Activated CD4-positive, alpha-beta T cell treated with anti-CD3 and anti-CD28 coated beads, Interleukin-2, amount 50 U/mL, for 48 hours (primary cell): ENCODE results near the gene RNF126.
"Not testable (repeated sequence)": the region's sequence is repeated elsewhere in the genome, so short reads cannot be mapped to it uniquely, and the experiment has no call there.

Experiments
- DNase-seq, 2 experiments: peaks; one replicate each; pipeline ENCODE4 v3.0.0-alpha.2; 2020

RNF126 gene

DNA sequence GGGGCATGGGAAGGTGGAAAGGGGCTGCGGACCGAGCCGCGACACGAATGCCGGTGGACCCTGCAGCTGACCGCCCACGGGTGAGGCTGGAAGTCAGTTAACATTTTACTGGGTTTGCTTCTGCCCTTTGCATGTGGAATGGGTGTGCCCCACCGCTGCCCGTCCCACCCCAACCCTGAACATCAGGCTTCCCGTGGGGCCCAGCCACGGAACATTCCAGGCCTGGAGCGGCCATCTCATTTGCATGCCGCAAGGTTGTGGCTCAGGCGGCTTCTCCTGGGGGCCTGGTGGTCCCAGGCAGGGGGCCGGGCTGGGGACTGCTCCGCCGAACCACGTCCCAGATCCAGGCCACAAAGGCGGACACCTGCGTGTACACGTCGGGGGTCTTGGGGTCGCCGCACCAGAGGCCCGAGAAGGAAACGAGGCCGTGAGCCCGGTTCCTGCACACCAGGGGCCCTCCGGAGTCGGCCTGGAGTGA, 22.5 kb upstream of the RNF126 start:
- DNase-seq = no peak

DNA sequence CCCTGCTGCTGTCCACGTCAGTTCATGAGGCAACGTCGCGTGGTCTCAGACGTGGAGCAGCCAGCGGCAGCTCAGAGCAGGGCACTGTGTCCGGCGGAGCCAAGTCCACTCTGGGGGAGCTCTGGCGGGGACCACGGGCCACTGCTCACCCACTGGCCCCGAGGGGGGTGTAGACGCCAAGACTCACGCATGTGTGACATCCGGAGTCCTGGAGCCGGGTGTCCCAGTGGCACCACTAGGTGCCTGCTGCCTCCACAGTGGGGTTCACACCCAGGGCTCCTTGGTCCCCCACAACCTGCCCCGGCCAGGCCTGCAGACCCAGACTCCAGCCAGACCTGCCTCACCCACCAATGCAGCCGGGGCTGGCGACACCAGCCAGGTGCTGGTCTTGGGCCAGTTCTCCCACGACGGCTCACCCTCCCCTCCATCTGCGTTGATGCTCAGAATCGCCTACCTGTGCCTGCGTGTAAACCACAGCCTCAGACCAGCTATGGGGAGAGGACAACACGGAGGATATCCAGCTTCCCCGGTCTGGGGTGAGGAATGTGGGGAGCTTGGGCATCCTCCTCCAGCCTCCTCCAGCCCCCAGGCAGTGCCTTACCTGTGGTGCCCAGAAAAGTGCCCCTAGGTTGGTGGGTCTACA, 19.8 kb upstream of the RNF126 start:
- DNase-seq = no peak

DNA sequence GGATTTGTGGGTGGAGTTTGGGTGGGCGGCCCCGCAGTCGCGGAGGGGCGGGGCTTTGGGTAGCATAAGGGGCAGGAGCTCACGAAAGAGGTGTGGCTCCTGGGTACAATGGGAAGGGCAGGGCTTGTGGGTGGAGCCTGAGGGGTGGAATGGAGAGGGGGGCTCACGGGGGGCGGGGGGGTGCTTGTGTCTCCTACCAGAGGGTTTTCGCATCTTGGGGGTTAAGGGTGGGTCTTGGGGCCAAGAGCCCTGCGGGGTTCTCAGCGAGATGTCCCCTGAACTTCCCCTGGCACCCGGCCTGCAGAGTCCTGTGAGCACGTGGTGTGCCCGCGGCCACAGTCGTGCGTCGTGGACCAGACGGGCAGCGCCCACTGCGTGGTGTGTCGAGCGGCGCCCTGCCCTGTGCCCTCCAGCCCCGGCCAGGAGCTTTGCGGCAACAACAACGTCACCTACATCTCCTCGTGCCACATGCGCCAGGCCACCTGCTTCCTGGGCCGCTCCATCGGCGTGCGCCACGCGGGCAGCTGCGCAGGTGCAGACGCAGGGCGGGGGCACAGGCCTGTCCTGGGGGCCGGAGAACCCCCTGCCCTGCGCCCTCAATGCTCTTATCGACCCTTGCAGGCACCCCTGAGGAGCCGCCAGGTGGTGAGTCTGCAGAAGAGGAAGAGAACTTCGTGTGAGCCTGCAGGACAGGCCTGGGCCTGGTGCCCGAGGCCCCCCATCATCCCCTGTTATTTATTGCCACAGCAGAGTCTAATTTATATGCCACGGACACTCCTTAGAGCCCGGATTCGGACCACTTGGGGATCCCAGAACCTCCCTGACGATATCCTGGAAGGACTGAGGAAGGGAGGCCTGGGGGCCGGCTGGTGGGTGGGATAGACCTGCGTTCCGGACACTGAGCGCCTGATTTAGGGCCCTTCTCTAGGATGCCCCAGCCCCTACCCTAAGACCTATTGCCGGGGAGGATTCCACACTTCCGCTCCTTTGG, 18.3 kb upstream of the RNF126 start:
- DNase-seq = peak in 1 of 2 experiments; percentile 19

DNA sequence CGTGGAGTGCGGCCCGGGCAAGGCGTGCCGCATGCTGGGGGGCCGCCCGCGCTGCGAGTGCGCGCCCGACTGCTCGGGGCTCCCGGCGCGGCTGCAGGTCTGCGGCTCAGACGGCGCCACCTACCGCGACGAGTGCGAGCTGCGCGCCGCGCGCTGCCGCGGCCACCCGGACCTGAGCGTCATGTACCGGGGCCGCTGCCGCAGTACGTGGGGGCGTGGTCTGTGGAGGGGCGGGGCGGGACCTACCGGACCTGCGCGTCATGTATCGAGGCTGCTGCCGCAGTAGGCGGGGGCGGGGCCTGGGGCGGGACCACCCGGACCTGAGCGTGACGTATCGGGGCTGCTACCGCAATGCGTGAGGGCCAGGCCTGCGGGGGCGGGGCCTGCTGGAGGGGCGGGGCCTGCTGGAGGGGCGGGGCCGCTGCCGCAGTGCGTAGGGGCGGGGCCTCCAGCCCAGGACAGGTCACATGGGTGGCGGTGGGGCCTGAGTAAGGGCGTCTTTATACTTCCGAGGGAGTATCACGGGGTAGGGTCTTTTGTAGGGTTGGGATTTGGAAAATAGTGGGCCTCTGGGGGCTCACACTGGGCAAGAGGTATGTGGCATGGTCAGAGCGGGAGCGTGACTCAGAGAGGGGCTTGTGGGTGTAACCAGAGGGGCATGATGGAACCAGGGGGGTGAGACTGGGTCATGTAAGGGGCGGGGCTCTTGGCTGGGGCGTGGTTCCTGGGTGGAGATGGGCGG, 17.4 kb upstream of the RNF126 start:
- peak; percentile 100 for DNase-seq

DNA sequence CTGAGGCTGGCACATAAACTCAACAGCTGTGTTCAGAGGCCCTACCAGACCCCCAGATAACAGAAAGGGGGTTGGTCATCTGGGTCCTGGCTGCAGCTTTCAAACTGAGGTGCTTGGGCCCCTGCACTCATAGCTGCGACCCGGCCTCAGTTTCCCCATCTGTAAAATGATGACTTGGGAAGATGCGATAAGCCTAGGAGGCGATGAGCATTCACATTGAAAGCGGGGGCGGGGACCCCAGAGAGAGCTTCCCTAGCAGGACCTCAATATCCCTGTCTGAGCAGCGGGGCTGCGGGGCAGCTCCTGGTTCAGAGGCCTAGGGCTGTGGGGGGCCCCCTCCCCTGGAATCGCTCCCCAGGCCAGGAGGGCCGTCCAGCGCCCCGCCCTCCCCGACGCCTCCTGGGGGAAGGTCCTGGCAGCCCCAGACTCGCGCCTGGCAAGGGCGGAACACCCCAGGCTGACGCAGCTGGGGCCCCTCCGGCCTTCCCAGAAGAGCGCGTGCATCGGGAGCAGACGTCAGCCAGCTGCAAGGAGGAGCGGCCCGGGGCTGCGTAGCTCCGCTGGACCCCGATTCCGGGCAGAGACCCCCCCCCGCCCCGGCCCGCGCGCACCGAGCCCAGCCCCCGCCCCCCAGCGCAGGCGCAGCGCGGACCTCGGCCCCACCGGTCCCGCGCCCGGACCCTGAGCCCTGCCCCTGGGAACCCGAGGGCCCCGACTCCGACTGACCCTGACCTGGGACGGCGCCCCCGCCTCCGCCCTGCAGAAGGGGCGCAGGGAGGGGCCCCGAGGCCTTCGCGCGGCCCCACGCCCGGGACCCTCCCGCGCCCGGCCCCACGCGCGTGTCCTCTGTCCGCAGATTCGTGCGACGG, 16.6 kb upstream of the RNF126 start:
- peak; percentile 48 to 60 for DNase-seq

DNA sequence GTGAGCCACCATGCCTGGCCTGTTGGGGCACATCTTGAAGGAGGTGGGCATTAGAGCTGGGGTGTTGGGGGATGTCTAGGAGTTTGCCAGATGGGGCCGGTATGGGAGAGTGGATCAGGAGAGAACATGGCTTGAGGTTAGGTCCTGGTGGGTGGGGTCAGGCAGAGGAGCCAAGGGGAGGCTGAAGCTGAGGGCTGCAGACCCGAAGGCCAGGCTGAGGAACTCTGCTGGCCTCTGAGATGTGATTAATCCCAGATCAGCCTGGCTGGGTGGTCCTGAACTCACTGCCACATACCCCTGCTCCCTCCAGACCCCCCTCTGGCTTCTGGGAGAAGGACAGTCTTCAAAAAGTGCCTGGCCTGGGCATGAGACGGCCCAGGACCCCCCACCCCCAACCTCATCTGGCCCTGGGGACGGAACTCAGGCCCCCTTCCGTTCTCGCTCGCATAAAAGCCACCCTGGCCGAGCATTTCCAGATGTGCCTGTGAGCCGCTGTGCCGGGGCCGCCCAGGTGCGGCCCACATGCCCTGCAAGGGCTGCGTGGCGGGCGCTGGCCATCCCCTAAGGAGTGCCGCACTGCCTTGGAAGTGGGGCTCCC, 15.9 kb upstream of the RNF126 start:
- DNase-seq = no peak

DNA sequence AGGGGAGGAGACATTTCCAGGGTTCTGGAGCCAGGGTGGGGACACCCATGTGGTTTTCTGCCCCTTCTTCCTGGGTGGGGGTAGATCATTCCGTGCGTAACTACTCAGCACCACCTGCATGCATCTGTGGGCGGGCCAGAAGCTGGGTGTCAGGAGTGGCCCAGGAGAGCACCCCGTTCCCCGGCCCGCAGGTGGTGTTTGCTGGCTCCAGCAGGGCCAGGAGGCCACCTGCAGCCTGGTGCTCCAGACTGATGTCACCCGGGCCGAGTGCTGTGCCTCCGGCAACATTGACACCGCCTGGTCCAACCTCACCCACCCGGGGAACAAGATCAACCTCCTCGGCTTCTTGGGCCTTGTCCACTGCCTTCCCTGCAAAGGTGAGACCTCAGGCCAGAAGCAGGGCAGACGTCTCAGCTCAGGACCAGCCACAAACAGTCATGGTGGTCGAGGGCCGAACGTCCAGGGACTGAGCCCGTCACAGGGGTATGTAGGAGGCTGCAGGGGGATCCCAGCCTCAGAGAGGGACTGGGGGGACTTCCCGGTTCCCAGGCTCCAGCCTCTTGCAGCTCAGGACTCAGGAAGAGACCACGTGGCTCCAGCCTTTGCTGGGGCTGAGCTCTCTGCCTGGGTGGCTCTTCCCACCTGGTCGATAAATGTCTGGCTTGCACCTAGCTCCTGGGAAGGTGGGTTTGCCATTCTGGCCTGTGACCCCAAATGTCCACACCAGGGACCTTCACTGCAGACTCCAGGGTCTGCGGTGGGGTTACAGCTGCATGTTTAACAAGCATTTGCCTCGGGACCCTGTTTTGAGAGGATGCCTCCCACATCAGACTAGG, 14.8 kb upstream of the RNF126 start:
- no peak for DNase-seq

DNA sequence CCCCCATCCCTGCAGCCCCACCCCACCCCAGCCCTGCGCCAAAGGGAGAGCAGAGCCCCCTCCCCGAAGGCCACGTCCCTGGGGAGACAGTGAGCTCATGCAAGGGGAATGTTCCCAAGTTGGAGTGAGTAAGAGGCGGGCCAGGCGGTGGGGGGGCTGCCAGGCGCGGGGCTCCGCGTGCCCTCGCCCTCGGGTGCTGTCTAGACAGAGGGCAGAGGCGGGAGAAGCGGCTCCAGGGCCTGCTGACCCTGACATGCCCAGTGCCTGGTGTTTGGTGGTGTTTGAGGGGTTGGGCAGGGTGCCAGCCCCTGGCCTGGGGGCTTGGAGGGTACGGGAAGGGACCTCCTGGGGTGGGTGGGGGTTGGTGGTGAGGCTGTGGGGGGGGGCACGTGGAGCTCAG, 14.2 kb upstream of the RNF126 start:
- DNase-seq = no peak

DNA sequence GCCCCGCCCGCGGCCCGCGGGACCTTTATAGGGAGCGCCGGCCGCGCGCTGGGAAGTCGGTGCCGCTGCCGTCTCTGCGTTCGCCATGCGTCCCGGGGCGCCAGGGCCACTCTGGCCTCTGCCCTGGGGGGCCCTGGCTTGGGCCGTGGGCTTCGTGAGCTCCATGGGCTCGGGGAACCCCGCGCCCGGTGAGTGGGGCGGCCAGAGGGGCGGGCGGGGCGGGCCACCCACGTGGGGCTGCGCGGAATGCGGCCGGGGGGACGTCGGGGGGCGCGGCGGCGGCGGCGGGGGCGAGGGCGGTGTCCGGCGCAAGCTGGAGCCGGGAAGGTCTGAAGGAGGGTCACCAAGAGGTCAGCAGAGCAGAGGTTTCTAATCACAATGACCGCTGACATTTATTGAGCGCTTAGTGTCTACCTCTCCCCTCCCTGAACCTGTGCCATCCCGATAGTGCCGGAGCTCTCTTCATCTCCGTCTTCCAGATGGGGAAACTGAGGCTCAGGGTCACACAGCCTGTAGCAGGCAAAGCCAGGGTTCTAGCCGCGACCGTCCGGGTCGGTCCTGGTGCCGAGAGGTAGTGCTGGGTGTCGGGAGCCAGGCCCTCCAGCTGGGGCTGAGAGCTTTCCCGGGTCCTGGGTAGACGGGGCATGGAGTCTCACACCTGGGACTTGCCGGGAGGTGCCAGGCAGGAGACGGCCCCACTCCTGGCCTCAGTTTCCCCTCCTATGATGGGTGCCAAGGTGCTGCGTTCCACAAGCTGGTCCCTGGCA, 13.5 kb upstream of the RNF126 start, which contains the start of gene FSTL3:
FSTL3 (plus strand) TSS at position 54 of the 767 bp plus-strand sequence; CDS start at position 86, 32 bp downstream.
- no peak for DNase-seq

DNA sequence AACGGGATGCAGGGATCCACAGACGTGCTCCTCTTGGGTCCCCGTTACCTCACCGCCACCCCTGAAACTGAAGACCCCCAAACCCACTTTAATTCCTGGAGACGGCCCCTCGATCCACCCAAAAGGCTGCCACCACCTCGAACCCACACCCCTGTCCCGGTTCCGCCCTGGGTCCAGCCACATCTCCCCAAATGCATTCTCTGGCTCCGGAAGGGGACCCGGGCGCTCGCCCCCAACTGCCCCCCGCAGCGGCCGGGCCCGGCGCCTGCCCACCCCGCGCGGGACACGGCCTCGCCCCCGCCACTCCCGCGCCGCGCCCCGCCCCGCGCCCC, 13.0 kb upstream of the RNF126 start:
- DNase-seq = no peak

DNA sequence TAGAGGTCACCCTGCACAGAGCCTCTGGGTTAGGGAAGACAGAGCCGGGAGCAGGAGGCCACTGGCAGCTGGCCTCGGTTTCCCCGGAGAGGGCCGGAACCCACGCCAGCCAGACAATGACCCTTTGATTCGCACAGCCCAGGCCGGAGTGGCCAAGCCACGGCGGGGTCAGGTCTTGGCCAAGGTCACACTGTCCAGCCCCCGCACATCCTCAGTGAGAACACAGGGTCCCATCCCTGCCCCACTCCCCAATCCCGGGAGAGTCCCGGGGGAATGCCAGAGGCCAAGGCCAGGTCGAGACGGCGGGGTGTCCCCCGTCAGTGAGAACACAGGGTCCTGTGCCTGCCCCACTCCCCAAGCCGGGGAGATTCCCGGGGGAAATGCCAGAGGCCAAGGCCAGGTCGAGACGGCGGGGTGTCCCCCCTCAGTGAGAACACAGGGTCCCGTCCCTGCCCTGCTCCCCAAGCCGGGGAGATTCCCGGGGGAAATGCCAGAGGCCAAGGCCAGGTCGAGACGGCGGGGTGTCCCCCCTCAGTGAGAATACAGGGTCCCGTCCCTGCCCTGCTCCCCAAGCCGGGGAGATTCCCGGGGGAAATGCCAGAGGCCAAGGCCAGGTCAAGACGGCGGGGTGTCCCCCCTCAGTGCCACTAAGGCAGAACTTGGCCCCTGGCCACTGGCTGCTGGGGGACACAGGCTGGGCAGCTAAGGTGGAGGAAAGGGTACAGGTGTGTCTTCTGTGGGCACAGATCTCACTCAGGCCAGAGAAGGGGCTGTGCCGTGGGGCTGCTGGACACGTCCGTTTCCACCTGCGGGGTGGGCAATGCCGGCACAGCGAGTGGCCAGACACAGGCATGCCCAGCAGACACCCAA, 11.5 kb upstream of the RNF126 start:
- no peak for DNase-seq

DNA sequence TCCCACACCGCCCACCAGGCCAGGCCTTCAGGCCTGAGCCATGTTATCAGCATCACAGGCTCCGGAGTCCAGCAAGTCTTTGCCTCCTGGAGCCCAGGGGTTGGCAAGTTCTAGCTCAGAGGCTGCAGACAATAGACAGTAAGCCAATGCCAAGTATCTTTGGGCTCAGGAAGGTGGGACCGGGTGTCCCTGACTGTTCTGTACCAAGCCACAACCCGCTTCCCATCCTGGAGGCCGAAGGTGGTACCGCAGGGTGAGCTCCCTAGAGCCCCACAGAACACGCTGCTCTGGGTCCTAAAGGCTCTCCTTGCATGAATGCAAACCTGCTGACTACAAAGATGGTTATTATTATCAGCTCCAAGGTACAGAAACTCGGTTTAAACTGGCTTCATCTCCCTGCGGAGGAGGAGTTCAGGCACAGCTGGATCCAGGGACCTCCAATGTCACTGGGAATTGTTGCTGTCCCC, 7.6 kb upstream of the RNF126 start:
- DNase-seq = no peak

DNA sequence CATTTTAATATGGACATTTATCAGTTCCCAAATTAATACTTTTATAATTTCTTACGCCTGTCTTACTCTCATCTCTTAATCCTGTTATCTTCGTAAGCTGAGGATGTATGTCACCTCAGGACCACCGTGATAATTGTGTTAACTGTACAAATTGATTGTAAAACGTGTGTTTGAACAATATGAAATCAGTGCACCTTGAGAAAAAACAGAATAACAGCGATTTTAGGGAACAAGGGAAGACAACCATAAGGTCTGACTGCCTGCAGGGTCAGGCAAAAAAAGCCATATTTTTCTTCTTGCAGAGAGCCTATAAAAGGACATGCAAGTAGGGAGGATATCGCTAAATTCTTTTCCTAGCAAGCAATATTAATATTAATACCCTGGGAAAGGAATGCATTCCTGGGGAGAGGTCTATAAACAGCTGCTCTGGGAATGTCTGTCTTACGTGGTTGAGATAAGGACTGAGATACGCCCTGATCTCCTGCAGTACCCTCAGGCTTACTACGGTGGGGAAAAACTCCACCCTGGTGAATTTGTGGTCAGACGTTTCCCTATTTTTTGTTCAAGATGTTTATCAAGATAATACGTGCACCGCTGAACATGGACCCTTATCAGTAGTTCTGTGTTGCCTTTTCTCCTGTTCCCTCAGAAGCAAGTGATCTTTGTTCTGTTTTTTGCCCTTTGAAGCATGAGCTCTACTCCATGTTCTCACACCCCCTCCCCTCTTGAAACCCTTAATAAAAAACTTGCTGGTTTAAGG, 5.8 kb upstream of the RNF126 start:
- DNase-seq = not testable (repeated sequence)

DNA sequence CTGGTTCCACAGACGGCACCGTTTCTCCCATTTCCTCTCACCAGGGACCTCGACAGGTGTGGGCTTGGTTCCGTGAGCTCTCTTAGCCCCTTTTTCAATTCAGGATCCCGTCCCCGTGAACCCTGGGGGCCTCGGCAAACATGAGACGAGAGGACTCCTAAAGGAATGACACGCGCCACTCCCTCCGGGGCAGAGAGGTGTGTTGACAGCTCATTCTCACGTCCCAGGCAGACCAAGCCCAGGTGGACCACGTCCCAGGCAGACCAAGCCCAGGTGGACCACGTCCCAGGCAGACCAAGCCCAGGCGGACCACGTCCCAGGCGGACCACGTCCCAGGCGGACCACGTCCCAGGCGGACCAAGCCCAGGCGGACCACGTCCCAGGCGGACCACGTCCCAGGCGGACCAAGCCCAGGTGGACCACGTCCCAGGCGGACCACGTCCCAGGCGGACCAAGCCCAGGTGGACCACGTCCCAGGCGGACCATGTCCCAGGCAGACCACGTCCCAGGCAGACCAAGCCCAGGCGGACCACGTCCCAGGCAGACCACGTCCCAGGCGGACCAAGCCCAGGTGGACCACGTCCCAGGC, 4.1 kb upstream of the RNF126 start:
- DNase-seq = not testable (repeated sequence)

DNA sequence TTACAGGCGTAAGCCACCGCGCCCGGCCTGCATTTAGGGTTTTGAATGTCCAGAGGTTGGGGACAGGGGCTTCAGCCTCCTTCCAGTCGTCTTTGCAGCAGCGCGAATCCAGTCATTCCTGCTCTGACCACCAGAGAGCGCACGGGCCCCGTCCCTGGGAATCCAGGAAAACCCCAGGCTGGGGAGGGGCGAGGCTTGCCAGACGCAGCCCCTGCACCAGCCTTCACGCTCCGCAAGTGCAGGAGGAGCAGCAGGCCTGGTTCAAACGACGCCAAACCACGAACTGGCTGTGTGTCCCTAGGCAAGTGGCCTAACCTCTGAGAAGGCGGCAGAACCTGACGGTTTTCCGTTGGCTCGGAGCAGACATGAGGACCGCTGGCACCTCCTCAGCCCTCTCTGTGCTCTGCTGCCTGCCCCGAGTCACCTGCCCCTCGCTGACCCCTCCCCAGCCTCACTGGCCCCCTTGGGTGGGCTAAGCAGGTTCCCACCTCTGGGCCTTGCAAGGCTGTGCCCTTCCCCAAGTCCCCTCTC, 2.0 kb upstream of the RNF126 start:
- DNase-seq = peak; percentile 89 to 92

DNA sequence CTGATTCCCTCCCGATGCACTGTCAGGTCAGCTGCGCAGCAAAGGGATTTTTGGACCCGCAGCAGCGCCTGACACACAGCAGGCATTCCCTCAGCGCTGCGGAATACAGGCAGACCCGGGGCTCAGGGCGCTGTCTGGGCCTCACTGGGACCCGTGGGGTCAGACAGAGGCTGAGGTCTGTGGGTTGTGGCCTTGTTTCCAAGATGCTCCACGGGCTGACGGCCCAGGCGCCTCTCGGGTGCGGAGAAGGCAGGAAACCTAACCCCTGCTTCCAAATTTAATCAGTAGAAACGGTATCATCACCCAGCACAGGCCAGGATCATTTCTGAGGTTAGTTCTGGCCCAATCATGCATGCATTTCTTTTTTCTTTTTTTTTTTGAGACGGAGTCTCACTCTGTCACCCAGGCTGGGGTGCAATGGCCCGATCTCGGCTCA, 686 bp upstream of the RNF126 start:
- DNase-seq = peak; percentile 23 to 32
